Measurements from ENCODE around the gene PUM2. TPM values are rescaled to one million over a fixed set of nuclear protein-coding genes. Genes with fewer than 3 reads are reported as not detected.

PUM2 gene
- total RNA-seq, result 100 to 1,000 TPM; 175 to 177 TPM
- 10 to 100 TPM; 17.1 to 19.0 (median 18.0) TPM for polyA plus RNA-seq
- total RNA-seq, result 95.5 to 174 (median 134) reads per million in 6 experiments

GRCh38 chr2:20350753-20351554 is at the start of gene PUM2:
Gene PUM2 (minus strand): TSS chr2:20350844. CDS start chr2:20327360, 23,484 bp downstream.
- H3K36me3 Mint-ChIP-seq, result peaks cover 0 to 10% (median 2%) of the 10 kb centered on the region in 3 donors
- DNase-seq, result peak; percentile 95 to 98 (median 96)
- H3K9me3 Mint-ChIP-seq, result no peaks in the 10 kb centered on the region
- peaks cover 16 to 39% (median 36%) of the 10 kb centered on the region in 4 donors for H3K4me1 Mint-ChIP-seq
- peak within 1 kb of the TSS in 9 of 10 donors; percentile 72 to 97 (median 91) for H3K27ac Mint-ChIP-seq
- H3K4me3 Mint-ChIP-seq, result peak within 1 kb of the TSS in 7 of 10 donors; percentile 84 to 96 (median 93)
- peak; percentile 82 to 83 for ATAC-seq
- POLR2A ChIA-PET, result interaction anchor here (0.6 to 1.3 kb wide), 11 partner anchors 10 to 300 kb away, joined by 3 to 12 read pairs (median 3); partner anchors contain the start of genes HS1BP3 and RHOB
- H3K27me3 Mint-ChIP-seq, result no peaks in the 10 kb centered on the region

GRCh38 chr2:20400306-20400705 is 49.7 kb upstream of the PUM2 start:
- Mint-ChIP-seq H3K27ac (no peak overlapping the region), H3K27me3 (peaks cover 0 to 11% (median 3%) of the 10 kb centered on the region in 5 donors), H3K4me3 (no peak overlapping the region), H3K9me3 (no peaks in the 10 kb centered on the region), H3K36me3 (no peaks in the 10 kb centered on the region), H3K4me1 (no peaks in the 10 kb centered on the region)
- POLR2A ChIA-PET, result no interaction called here
- DNase-seq (no peak), ATAC-seq (no peak)

- Mint-ChIP-seq H3K27ac (peak overlapping the region in 1 of 10 donors; percentile 27), H3K4me1 (no peaks in the 10 kb centered on the region), H3K27me3 (peaks cover 0 to 19% (median 3%) of the 10 kb centered on the region in 5 donors), H3K4me3 (no peak overlapping the region), H3K9me3 (no peaks in the 10 kb centered on the region), H3K36me3 (no peaks in the 10 kb centered on the region)
- ATAC-seq, result no peak
- DNase-seq, result no peak
- POLR2A ChIA-PET, result no interaction called here
These were observed 48.4 kb upstream of the PUM2 start for GRCh38 chr2:20398956-20399567.

DNA sequence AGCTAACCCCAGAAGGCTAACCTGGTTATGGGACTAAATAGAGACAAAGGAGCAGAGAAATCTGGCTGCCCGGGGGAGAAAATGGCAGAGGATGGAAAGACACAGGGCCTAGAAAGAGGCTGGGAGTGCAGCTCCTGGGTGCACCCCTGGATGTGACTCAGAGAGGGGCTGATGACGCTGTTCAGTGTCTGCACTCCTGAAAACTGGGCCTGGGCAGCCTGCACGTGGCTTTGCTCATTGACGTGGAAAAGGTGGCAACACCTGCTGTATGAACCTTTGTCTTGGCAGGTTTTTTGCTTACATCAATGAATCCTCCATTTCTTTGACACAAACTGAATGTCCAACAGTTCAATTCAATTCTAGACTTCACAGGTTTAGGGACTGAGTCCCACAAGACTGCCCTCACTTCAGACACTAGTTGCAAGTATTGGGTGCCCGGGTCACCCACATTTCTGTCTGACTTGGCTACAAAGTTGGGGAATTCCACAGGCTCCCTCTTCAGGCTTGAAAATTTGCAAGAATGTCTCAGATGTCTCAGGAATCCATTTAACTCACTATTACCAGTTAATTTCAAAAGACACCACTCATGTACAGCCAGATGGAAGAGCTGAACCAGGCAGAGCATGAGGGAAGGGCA is 47.3 kb upstream of the PUM2 start:
- no peak for ATAC-seq

GRCh38 chr2:20396356-20397000 is 45.8 kb upstream of the PUM2 start:
- ATAC-seq (no peak), DNase-seq (no peak)
- POLR2A ChIA-PET, result no interaction called here
- no peaks in the 10 kb centered on the region for H3K4me1 Mint-ChIP-seq
- no peaks in the 10 kb centered on the region for H3K36me3 Mint-ChIP-seq
- H3K9me3 Mint-ChIP-seq, result no peaks in the 10 kb centered on the region
- H3K4me3 Mint-ChIP-seq, result no peak overlapping the region
- H3K27me3 Mint-ChIP-seq, result peaks cover 0 to 23% (median 5%) of the 10 kb centered on the region in 5 donors
- peak overlapping the region in 1 of 10 donors; percentile 57 for H3K27ac Mint-ChIP-seq

More for the DNA sequence above, 47.3 kb upstream of the PUM2 start:
- H3K9me3 Mint-ChIP-seq, result no peaks in the 10 kb centered on the region
- no peaks in the 10 kb centered on the region for H3K4me1 Mint-ChIP-seq
- POLR2A ChIA-PET, result no interaction called here
- H3K4me3 Mint-ChIP-seq, result no peak overlapping the region
- peaks cover 0 to 23% (median 3%) of the 10 kb centered on the region in 5 donors for H3K27me3 Mint-ChIP-seq
- no peak overlapping the region for H3K27ac Mint-ChIP-seq
- no peak for DNase-seq
- H3K36me3 Mint-ChIP-seq, result no peaks in the 10 kb centered on the region

- DNase-seq (no peak), ATAC-seq (no peak)
- POLR2A ChIA-PET, result no interaction called here
- no peaks in the 10 kb centered on the region for H3K36me3 Mint-ChIP-seq
- no peaks in the 10 kb centered on the region for H3K4me1 Mint-ChIP-seq
- no peaks in the 10 kb centered on the region for H3K9me3 Mint-ChIP-seq
- peaks cover 2 to 23% (median 5%) of the 10 kb centered on the region in 5 donors for H3K27me3 Mint-ChIP-seq
- H3K27ac Mint-ChIP-seq, result no peak overlapping the region
- H3K4me3 Mint-ChIP-seq, result no peak overlapping the region
These were observed 43.3 kb upstream of the PUM2 start for GRCh38 chr2:20393986-20394385.

GRCh38 chr2:20391951-20392699 is 41.5 kb upstream of the PUM2 start:
- Mint-ChIP-seq H3K4me3 (no peak overlapping the region), H3K27me3 (peaks cover 2 to 23% (median 9%) of the 10 kb centered on the region in 5 donors), H3K9me3 (no peaks in the 10 kb centered on the region), H3K27ac (no peak overlapping the region), H3K4me1 (no peaks in the 10 kb centered on the region), H3K36me3 (no peaks in the 10 kb centered on the region)
- DNase-seq (no peak), ATAC-seq (no peak)
- POLR2A ChIA-PET, result no interaction called here

DNA sequence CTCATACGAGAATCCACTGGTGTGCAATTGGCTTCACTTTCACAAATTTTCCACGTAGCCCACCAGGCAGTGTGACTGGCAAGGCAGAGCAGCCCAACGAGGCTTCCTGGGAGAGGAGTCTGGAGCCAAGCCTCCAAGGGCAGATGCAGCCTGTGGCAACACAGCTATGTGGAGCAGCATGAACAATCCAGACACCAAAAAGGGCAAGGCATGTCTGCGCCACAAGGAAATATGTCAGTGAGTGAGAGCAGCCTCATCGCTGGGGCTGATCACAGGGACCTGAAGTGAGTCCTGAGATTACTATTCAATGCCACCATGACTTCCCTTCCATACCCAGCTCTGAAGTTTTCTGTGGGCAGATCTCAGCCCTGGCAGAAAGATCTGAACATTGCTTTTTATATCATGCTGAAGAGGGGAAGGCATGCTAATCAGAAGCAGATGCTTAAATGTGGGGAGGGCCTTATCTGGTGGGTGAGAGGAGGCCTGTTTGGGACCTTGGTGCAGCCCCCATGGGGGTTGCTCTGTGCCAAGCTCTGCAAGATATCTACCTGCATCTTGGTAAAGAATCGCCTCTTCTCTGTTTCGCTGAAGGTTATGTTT is 40.0 kb upstream of the PUM2 start:
- POLR2A ChIA-PET, result no interaction called here
- Mint-ChIP-seq H3K27me3 (peaks cover 0 to 12% (median 8%) of the 10 kb centered on the region in 5 donors), H3K36me3 (no peaks in the 10 kb centered on the region), H3K4me3 (no peak overlapping the region), H3K4me1 (peaks cover 0 to 2% (median 0%) of the 10 kb centered on the region in 4 donors), H3K27ac (no peak overlapping the region), H3K9me3 (no peaks in the 10 kb centered on the region)
- no peak for DNase-seq
- ATAC-seq, result no peak

DNA sequence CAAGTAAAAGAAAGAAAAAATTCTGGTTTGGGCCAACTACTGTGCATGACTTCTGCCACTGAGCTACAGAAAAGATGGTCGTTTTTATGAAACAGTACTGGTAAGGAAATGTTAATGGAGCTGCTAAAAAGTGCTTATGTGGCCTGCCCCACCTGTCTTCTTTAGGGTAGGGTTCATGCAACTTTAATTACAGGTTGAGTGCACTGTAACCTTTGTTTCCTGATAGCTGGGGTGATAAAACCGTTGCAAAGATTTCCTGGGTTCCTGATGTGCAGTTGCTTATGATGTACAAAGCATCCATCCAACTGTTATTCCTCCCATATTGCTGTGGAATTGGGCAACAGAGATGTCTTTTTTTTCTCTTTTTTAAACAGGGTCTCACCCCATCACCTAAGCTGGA is 34.3 kb upstream of the PUM2 start:
- POLR2A ChIA-PET, result no interaction called here
- Mint-ChIP-seq H3K27me3 (peaks cover 0 to 5% (median 0%) of the 10 kb centered on the region in 5 donors), H3K9me3 (no peaks in the 10 kb centered on the region), H3K4me1 (peaks cover 0 to 2% (median 0%) of the 10 kb centered on the region in 4 donors), H3K4me3 (no peak overlapping the region), H3K27ac (no peak overlapping the region), H3K36me3 (no peaks in the 10 kb centered on the region)
- DNase-seq (no peak), ATAC-seq (no peak)

DNA sequence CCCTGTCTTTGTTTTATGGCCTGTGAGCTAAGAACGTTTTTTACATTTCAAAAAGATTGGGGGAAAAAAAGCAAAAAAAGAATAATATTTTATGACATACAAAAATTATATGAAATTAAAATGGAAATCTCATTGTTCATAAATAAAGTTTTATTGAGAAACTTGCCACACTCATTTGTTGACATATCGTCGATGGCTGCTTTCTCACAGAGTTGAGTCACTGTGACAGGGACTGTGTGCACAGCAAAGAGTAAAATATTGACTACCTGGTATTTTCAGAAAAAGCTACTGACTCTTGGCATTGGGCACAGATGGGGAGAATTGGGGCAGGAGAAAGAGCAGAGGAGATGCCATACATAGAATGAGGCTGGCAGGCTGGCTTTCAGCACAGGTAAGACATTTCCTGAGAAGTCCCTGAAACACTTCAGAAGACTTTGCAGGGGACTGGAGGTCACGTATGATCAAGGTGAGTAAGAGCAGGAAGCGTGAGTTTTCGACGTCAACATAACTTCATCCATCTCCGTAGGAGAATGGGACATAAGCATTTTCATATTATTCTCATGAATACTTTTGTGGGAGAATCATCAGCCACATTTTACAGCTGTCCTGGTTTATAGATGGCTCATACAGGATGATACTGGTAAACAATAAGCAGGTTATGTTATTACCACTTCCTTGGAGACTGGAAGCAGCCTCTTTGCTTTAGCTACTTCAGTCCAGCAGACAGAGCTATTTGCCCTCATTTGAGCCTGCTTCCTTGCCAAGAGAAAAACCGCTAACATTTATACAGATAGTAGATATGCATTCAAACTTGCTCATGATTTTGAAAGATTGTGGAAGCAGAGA is 32.5 kb upstream of the PUM2 start:
- Mint-ChIP-seq H3K36me3 (no peaks in the 10 kb centered on the region), H3K27ac (peak overlapping the region in 1 of 10 donors; percentile 5), H3K4me1 (peaks cover 0 to 2% (median 0%) of the 10 kb centered on the region in 4 donors), H3K27me3 (peaks cover 0 to 3% (median 0%) of the 10 kb centered on the region in 5 donors), H3K4me3 (no peak overlapping the region), H3K9me3 (no peaks in the 10 kb centered on the region)
- POLR2A ChIA-PET, result no interaction called here
- DNase-seq (no peak), ATAC-seq (no peak)

DNA sequence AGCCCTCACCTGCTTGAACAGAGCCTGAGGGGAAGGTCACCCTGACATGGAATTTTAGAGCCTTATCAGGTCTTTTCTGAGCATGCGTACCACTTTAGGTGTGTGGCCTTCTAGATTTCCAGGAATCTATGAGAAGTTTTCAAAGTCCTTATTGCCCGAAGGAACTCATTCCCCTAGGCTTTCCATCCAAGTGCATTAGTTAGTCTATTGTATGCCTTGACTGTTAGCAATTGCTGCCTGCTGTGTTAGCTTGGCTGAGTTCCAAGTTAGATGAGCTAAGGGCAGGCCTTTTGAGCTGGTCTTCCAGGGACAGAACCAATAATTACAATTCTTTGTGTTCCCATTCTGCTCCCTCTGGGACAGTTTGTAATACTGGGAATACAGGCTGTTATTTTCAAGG is 30.8 kb upstream of the PUM2 start:
- POLR2A ChIA-PET, result no interaction called here
- ATAC-seq (no peak), DNase-seq (no peak)
- Mint-ChIP-seq H3K9me3 (no peaks in the 10 kb centered on the region), H3K4me3 (no peak overlapping the region), H3K27me3 (peaks cover 0 to 3% (median 2%) of the 10 kb centered on the region in 5 donors), H3K36me3 (no peaks in the 10 kb centered on the region), H3K4me1 (peaks cover 0 to 2% (median 0%) of the 10 kb centered on the region in 4 donors), H3K27ac (no peak overlapping the region)

All from naive thymus-derived CD8-positive, alpha-beta T cell (primary cell).